HEK293 (cell line): Measurements from ENCODE around the gene ZNF593OS.

Source experiments
- KLF1 ChIP-seq: fragments of 450-650 bp; formaldehyde crosslinking; IDR thresholded peaks from 2 replicates; pipeline ENCODE4 v1.5.1; 2016; ENCODE audit warnings: missing biosample characterization, missing genetic modification characterization
- KLF16 ChIP-seq: fragments of 450-650 bp; formaldehyde crosslinking; IDR thresholded peaks from 2 replicates; pipeline ENCODE4 v1.5.1; 2017; ENCODE audit warnings: missing biosample characterization, missing genetic modification characterization
- ZNF239 ChIP-seq: fragments of 450-650 bp; formaldehyde crosslinking; IDR thresholded peaks from 2 replicates; pipeline ENCODE4 v1.5.1; 2016; ENCODE audit warnings: missing biosample characterization, missing genetic modification characterization
- TF ChIP-seq, protein P1 (sequence below): fragments of 450-650 bp; formaldehyde crosslinking; IDR thresholded peaks from 2 replicates; pipeline ENCODE4 v1.5.1; 2016; ENCODE audit warnings: missing biosample characterization, missing genetic modification characterization

DNA sequence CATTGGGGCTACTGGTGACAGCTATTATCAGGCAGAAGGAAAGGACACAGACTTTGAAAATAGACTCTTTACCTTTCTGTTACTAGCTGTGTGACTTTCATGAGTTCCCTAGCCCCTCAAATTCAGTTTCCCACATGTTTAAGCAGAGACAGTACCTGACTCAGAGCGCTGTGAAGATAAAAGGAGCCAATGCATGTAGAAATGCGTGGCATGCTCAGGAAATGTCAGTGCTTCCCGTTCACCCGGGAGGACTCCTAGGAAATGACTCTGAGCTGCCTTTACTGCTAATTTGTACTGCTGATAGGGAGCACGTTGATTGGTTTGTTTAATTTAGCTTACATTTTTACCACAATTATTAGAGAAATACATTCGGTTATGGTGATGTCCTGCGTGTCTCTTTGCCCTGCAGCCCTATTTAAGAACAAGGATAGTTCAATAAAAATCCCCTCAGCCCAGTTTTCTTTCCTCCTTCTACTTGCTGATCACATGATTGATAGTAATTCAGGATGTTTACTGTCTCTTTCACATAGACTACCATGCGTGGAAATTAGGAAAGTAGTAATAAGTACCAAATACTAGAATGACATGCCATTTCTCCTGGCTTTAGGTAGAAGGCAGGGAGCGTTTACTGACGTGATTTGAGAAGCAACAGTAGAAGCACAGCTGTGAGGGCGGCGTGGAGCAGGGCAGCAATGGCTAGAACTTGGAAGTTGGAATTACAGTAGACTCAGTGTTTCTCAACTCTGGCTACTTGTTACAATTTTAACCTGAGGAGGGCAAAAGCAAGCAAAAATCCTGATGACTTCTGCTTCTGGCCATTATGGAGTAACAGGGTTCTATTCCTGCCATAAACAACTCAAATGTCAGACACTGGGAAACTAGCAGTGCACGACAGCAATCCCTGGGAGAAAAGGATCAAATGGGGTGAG is 44.1 kb downstream of the ZNF593OS start:
- TF ChIP-seq KLF16 (tag by site-specific recombination) (no peak), KLF1 (no peak), ZNF239 (no peak)
- TF ChIP-seq, protein P1, sequence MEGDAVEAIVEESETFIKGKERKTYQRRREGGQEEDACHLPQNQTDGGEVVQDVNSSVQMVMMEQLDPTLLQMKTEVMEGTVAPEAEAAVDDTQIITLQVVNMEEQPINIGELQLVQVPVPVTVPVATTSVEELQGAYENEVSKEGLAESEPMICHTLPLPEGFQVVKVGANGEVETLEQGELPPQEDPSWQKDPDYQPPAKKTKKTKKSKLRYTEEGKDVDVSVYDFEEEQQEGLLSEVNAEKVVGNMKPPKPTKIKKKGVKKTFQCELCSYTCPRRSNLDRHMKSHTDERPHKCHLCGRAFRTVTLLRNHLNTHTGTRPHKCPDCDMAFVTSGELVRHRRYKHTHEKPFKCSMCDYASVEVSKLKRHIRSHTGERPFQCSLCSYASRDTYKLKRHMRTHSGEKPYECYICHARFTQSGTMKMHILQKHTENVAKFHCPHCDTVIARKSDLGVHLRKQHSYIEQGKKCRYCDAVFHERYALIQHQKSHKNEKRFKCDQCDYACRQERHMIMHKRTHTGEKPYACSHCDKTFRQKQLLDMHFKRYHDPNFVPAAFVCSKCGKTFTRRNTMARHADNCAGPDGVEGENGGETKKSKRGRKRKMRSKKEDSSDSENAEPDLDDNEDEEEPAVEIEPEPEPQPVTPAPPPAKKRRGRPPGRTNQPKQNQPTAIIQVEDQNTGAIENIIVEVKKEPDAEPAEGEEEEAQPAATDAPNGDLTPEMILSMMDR (tag by site-specific recombination) = no peak
